CD4-positive, alpha-beta T cell treated with Interferon alpha-2 for 1 hour (primary cell): ENCODE results near the gene MTNR1B.

Source experiments
- DNase-seq, 2 donors: peaks; one replicate each; pipeline ENCODE4 v3.0.0-alpha.2; 2020 to 2022

The MTNR1B gene

GRCh38 chr11:92969634-92970347 is at the start of gene MTNR1B:
Gene MTNR1B (plus strand): TSS chr11:92969651. CDS start chr11:92969726, 75 bp downstream.
- no peak for DNase-seq

GRCh38 chr11:92920331-92920730 is 49.1 kb upstream of the MTNR1B start:
- no peak for DNase-seq

- no peak for DNase-seq
Measured at GRCh38 chr11:92922731-92923130, 46.7 kb upstream of the MTNR1B start.

GRCh38 chr11:92929246-92929645 is 40.2 kb upstream of the MTNR1B start:
- no peak for DNase-seq

- DNase-seq: no peak
Measured at GRCh38 chr11:92929653-92930052, 39.8 kb upstream of the MTNR1B start.

GRCh38 chr11:92931746-92932422 is 37.6 kb upstream of the MTNR1B start:
- DNase-seq: no peak

- DNase-seq: no peak
Measured at GRCh38 chr11:92939305-92939704, 30.1 kb upstream of the MTNR1B start.

GRCh38 chr11:92941676-92942571 is 27.5 kb upstream of the MTNR1B start:
- peak in 1 of 2 donors; percentile 14 for DNase-seq

GRCh38 chr11:92946707-92947106 is 22.7 kb upstream of the MTNR1B start:
- DNase-seq: no peak

- no peak for DNase-seq
Measured at GRCh38 chr11:92948116-92948515, 21.3 kb upstream of the MTNR1B start.

- no peak for DNase-seq
Measured at GRCh38 chr11:92954003-92954402, 15.4 kb upstream of the MTNR1B start.

- DNase-seq: no peak
Measured at GRCh38 chr11:92955860-92956259, 13.6 kb upstream of the MTNR1B start.

- no peak for DNase-seq
Measured at GRCh38 chr11:92960886-92961285, 8.6 kb upstream of the MTNR1B start.

GRCh38 chr11:92962446-92962845 is 7.0 kb upstream of the MTNR1B start:
- no peak for DNase-seq

GRCh38 chr11:92964471-92964870 is 5.0 kb upstream of the MTNR1B start:
- DNase-seq: no peak

GRCh38 chr11:92965196-92965595 is 4.3 kb upstream of the MTNR1B start:
- DNase-seq: no peak

GRCh38 chr11:92967178-92967577 is 2.3 kb upstream of the MTNR1B start:
- no peak for DNase-seq

GRCh38 chr11:92967867-92968266 is 1.6 kb upstream of the MTNR1B start:
- DNase-seq: no peak

- no peak for DNase-seq
Measured at GRCh38 chr11:92969293-92969633, 188 bp upstream of the MTNR1B start.

- no peak for DNase-seq
Measured at GRCh38 chr11:92972248-92972647, 2.8 kb downstream of the MTNR1B start.

- DNase-seq: no peak
Measured at GRCh38 chr11:92975285-92975684, 5.8 kb downstream of the MTNR1B start.

- no peak for DNase-seq
Measured at GRCh38 chr11:92976681-92977080, 7.2 kb downstream of the MTNR1B start.

- DNase-seq: no peak
Measured at GRCh38 chr11:92977401-92977800, 8.0 kb downstream of the MTNR1B start.
